DMS114 treated with DMSO at 0.1 percent for 48 hours (cell line): Measurements from ENCODE around the gene SYCE3.
"Not testable (repeated sequence)": the region's sequence is repeated elsewhere in the genome, so short reads cannot be mapped to it uniquely, and the experiment has no call there.

Experiments
- DNase-seq: peaks from one replicate; lab custom pipeline; 2025; ENCODE audit not compliant: unreplicated experiment; lab: John Stamatoyannopoulos, UW

The SYCE3 gene, protein sequence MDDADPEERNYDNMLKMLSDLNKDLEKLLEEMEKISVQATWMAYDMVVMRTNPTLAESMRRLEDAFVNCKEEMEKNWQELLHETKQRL

DNA sequence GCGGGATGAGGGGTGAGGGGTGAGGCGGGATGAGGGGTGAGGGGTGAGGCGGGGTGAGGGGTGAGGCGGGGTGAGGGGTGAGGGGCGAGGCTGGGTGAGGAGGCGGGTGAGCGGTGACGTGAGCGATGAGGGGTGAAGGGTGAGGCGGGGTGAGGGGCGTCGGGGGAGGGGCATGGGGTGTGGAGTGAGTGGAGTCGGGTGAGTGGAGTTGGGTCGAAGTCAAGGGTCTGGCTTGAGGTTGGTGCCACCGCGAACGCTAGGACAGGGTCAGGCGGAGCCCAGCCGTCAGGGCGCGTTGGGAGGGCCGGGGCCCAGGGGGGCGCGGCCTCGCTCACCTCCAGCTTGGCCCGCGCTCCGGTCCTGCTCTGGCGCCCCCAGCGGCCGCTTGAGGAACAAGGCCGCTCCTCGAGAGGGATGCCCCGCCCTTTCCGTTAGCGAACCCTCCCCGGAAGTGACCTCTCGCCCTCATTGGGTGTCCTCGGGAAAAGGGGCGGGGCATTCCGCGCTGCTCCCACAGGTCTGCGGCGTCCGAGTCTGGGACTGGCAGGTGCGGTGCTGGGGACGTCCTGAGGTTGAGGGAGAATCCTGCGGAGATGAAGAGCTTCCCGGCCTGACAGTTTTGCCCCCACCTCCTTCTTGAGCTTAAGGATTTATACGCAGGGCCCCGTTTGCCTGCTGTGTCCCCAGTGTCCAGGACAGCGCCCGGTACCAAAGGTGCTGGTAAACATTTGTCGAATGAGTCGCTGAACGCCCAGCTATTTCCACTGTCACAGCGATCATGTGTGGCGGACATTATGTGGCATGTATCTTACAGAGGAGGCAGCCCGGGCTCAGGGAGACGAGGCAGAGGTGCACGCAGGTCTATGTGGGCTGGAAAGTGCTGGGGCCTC, at the start of gene SYCE3:
SYCE3 (minus strand) TSS at position 397 of the 890 bp plus-strand sequence. CDS start 6,514 bp downstream, outside the sequence.
- peak; percentile 83 for DNase-seq

DNA sequence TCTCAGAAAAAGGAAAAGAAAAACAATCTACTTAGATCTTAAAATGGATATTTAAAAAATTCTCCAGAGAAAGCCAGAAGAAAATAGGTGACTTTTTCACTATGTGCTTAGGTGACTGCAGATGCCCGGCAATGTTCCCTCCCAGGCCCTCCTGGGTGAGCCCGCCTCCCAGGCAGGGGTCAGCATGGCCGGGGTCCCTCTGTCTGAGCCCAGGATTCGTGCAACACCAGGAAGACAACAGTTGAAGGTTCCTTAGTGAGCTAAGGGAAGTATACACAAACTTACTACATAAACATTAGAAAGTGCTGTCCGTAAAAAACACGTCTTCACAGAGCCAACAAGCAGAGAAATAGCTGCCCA, 49.4 kb upstream of the SYCE3 start:
- no peak for DNase-seq

DNA sequence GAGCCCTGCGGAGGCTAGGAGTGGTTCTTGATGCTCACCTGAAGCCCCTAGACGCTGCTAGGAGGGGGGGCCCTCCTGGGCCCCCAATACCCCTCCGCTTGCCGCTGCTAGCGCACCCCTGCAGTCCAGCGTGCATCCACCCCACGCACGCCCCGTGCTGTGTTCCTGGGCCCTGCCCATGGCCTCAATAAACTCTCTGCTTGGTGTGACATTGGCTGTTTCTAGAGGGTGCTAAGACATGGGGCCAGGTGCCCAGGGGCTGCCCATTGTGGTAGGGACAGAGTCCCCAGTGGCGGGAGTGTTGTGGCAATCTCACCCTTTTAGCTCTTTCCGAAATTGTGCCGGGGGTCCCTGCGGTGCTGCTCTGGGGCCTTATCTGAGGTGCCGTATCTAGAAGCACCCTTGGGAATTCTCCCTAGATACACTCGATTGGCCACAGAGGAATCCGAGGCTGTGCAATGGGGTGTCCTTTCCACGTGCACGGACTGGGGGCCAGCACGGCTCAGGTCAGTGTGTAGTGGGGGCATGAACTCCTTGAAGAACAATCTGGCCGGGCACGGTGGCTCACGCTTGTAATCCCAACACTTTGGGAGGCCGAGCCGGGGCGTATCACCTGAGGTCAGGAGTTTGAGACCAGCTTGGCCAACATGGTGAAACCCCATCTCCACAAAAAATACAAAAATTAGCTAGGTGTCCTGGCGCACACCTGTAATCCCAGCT, 48.8 kb upstream of the SYCE3 start:
- no peak for DNase-seq

DNA sequence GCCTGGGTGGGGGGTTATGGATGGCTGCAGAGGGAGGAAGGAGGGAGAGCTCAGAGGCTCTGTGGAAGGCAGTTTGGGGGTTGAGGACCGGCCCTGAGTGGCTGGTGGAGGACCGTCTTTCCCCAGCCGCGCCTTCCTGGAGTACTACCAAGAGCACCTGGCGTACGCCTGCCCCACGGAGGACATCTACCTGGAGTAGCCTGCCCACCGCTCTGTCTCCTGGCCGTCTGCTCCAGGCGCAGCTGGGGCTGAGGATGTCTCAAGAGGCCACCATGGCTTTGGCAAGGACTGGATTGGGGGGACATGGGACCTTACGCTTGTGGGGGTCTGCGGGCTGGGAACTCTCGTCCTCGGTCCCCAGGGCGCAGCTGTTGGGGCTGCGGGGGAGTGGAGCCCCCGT, 47.9 kb upstream of the SYCE3 start:
- no peak for DNase-seq

DNA sequence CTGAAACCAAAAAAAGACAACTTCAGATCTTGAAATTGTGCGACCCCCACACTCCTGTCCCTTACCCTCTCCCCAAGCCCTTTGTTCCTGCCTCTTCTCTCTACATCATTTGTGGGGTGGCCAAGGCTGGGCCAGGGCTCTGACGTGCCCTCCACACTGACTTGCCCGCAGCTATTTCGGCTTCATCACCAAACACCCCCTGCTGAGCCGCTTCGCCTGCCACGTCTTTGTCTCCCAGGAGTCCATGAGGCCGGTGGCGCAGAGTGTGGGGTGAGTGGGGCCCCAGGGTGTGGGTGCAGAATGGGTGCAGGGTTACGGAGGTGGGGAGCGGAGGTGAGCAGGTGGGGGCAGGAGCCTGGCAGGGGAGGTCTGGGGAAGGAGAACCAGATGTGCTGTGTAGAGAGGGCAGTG, 47.3 kb upstream of the SYCE3 start:
- DNase-seq = no peak

DNA sequence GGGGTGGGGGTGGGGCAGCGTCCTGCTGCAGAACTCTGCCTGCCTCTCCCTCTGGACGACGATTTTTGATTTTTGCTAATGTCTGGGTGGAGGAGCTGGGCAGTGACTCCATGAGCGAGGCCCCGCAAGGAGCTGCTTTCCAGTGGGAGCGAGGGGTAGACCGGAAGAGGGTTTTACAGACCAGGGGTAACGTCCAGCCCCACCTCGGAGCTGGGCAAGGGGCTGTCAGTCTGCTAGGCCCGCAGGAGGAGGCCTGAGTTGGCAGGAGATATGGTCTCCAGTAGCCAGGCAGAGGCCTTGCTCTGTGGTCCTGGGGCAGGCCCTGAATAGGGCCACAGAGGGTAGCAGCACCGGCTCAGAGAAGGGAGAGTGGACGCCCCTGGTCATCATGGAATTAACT, 46.9 kb upstream of the SYCE3 start:
- DNase-seq = no peak

DNA sequence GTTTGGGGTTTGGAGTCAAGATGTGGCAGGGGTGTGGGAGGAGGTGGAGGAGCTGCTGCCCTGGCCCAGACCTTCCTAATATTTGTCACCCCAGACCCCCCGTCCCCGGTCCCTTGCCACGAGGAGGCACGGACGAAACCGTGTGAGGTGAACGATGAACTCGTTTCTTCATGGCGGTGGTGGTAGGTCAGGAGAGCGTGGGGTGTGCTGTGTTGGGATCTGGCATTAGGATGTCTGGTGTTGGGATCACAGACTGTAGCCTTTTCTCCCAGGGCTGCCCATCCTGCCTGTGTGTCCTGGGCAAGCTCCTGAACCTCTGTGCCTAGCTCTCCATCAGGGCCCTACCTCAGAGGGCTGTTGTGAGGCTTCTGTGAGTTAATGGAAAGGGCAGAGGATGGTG, 46.3 kb upstream of the SYCE3 start:
- no peak for DNase-seq

DNA sequence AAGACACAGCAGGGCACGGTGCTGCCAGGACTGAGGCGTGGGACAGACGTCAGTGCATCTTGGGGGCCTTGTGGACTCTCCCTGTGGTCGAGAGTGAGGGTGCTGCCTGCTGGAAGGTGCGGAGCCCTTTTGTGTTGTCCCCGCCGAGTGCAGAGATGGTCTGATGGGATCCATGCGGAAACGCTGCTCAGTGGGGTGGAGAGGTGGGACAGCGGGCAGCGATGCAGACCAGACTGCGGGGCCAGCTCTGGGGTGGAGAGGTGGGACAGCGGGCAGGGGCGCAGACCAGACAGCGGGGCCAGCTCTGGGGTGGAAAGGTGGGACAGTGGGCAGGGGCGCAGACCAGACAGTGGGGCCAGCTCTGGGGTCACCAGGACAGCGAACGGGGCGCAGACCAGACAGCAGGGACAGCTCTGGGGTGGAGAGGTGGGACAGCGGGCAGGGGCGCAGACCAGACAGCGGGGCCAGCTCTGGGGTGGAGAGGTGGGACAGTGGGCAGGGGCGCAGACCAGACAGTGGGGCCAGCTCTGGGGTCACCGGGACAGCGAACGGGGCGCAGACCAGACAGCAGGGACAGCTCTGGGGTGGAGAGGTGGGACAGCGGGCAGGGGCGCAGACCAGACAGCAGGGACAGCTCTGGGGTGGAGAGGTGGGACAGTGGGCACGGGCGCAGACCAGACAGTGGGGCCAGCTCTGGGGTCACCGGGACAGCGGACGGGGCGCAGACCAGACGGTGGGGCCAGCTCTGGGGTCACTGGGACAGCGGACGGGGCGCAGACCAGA, 45.5 kb upstream of the SYCE3 start:
- not testable (repeated sequence) for DNase-seq

DNA sequence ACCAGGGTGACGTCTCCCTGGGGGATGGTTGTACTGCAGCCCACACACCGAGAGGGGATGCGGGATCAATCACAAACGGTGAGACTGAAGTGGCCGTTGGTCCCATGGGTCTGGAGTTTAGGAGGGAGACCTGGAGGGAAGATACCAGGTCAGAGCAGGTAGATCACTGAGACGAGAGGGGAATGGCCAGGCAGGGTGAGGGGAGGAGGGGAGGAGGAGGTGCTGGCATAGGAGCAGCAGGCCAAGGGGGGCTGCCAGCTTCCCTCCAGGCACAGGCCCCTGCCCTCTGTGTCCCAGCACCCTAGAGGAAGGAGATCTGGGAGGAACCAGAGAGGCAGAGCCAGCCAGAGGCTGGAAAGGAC, 44.9 kb upstream of the SYCE3 start:
- DNase-seq = no peak

DNA sequence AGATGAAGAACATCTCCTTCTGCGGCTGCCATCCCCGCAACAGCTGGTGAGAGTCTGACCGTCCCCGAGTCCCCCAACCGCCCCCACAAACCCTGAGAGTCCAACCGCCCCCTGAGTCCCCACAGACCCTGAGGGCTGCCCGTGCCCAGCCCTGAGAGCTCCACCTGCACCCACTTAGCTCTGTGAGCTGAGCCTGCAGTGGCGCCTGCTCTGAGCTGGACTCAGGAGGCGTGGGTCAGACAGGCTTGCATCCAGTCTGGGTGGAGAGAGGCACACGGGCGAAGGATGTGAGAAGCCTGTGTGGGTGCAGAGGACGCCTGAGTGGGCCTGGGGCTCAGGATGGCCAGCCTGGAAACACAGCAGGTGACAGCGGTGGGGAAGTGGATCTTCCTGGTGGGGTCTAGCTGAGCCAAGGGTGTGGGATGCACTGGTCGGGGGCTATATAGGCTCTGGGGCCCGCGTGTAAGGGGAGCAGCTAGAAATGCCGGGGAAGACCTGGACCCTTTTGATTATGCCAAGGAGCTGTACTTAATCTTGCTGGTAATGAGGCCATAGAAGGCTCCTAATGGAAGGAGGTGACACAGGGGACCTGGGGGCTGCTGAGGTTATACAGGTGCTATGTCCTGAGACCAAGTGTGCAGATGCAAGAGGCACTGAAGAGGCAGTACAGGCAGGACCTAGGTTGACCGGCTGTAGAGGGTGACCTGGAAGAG, 44.4 kb upstream of the SYCE3 start:
- DNase-seq = no peak

DNA sequence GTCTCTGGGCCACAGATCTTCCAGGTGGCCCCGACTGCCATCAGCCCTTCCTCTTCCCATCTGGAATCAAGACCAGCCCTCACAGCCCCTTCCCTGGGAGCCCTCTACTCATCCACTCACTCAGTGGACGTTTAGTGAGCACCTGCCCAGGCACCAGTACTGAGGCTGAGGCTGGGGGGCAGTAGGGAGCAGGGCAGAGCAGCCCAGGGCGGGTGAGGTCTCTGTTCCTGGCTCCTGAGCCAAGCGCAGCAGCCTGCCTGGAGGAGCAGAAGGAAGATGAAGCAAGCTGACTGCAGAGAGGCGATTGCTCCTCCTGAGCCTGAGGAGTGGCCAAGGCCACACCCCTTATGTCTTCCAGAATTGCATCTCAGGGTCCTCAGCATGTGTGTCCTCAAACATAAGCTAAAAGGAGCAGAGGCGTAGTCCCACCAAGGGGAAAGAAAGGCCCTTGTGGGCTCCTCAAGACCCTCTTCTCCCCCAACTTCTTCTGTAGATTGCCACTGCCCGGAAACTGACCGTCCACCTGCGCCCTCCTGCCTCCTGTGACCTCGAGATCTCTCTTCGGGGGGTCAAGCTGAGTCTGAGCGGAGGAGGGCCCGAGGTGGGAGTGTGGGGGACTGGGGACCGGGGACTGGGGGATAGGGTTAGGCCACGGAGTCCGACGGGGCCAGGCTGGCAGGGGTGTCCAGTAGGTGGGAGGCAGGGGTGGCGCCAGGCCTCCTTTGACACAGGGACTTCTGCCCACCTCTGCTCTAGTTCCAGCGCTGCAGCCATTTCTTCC, 43.6 kb upstream of the SYCE3 start:
- DNase-seq = no peak

DNA sequence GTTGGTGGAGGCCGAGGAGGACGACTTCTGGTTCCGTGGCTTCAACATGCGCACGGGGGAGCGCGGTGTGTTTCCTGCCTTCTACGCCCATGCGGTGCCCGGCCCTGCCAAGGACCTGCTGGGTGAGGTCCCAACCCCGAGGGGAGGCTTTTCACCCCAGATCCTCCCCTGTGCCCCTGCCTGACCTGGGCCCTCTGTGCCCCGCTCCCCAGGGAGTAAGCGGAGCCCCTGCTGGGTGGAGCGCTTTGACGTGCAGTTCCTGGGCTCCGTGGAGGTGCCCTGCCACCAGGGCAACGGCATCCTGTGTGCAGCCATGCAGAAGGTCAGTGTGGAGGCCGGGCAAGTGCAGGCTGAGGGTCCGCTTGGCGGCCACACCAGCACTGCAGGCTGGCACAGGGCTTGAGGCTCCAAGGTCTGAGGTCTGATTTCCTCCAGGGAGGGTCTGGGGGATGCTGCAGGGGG, 42.9 kb upstream of the SYCE3 start:
- DNase-seq = no peak

DNA sequence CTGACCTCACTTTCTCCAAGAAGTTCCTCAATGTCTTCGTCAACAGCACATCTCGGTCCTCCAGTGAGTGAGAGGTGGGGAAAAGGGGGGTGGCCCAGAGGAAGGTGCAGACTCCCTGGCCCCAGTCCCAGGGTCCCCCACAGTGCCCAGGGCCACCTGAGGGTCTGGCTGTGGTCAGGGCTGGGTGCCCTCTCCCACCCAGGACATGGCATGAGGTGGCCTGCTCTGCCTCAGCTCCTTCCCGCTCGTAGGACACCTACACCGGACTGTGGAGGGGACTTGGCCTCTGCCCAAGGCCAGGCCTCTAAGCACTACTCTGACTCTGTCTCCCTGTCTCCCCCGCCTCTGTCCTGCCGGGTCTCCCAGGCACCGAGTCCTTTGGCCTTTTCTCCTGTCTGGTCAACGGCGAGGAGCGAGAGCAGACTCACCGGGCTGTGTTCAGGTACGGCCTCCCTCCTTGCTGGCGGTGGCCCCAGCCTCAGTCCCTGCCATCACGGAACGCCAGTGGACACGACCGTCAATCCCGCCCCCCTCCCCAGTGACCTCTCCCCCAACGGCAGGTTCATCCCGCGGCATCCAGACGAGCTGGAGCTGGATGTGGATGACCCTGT, 42.4 kb upstream of the SYCE3 start:
- DNase-seq = no peak

DNA sequence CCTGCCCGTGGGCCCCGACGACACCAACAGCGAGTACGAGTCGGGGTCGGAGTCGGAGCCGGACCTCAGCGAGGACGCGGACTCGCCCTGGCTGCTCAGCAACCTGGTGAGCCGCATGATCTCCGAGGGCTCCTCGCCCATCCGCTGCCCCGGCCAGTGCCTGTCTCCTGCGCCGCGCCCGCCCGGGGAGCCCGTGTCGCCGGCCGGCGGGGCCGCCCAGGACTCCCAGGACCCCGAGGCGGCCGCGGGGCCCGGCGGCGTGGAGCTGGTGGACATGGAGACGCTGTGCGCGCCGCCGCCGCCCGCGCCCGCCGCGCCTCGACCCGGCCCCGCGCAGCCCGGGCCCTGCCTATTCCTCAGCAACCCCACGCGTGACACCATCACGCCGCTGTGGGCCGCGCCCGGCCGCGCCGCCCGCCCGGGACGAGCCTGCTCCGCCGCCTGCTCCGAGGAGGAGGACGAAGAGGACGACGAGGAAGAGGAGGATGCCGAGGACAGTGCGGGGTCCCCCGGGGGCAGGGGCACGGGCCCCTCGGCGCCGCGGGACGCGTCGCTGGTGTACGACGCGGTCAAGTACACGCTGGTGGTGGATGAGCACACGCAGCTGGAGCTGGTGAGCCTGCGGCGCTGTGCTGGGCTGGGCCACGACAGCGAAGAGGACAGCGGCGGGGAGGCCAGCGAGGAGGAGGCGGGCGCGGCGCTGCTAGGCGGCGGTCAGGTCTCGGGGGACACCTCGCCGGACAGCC, 41.7 kb upstream of the SYCE3 start:
- no peak for DNase-seq

DNA sequence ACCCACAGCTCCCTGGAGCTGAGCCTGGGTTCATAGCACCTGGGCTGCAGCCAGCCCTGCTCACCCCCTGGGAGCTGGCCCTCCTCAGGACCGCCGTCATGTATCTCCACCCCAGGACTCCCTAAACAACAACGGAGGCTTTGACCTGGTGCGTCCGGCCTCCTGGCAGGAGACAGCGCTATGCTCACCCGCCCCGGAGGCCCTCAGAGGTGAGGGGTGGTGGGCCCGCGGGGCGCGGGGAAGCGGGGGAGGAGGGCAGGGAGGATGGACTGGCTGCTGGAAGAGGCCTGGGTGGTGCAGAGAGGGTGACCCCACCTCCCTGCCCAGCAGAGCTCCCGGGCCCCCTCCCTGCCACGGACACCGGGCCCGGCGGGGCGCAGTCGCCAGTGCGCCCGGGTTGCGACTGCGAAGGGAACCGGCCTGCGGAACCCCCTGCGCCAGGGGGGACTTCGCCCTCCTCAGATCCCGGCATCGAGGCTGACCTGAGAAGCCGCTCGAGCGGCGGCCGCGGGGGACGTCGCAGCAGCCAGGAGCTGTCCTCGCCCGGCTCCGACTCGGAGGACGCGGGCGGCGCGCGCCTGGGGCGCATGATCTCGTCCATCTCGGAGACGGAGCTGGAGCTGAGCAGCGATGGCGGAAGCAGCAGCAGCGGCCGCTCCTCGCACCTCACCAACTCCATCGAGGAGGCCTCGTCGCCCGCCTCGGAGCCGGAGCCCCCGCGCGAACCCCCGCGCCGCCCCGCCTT, 41.0 kb upstream of the SYCE3 start:
- no peak for DNase-seq

DNA sequence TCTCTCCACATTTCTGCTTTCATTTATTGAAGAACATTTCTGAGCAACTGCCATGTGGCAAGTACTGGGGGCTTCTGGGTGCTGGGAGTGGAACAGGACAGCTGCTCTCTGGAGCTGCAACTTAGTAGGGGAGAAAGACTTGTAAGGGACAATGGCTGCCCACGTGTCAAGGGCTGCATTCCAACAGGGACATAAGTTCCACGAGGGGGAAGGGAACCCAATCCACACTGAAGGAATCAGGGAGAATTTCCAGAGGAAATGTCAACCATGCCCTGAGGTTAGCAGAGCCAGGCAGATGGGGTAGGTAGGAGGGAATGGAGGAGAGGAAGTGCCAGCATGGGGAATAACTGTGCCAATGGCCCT, 39.6 kb upstream of the SYCE3 start:
- DNase-seq = no peak

DNA sequence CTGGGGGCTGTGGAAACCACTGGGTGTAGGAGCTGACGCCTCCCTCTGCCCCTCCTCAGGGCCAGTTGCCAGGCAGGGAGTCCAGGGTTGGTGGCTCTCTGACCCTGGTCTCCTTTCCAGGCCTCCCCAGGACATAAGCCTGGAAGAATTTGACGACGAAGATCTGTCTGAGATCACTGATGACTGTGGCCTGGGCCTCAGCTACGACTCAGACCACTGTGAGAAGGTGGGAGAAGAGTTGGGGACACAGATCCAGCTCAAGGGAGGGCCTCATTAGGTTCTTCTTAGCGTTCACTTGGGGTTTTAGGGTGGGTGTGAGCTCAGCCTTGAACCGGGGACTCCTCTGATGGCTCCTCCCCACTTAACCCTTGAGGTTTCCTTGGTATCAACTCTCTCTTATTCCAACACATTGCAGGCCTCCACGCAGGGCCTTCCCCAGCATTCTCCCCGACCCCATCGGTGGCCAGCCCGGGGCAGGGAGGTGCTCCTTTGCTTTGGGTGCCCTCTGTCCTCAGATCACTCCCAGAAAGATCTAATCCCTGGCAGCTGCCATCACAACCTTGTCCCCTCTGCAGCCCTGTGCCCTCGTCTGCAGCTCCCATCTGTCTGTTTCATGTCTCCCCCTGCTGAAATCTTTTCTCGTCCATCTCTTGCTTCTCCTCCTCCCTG, 39.1 kb upstream of the SYCE3 start:
- DNase-seq = no peak
